Limb (tissue), 2 donors: Measurements from ENCODE around the gene ATRIP.
"Not testable (repeated sequence)": the region's sequence is repeated elsewhere in the genome, so short reads cannot be mapped to it uniquely, and the experiment has no call there.

Experiments
- DNase-seq, 2 donors: peaks; one replicate each; pipeline ENCODE4 v3.0.0-alpha.2; 2016; ENCODE audit errors: extremely low spot score in 2 of 2

ATRIP gene

DNA sequence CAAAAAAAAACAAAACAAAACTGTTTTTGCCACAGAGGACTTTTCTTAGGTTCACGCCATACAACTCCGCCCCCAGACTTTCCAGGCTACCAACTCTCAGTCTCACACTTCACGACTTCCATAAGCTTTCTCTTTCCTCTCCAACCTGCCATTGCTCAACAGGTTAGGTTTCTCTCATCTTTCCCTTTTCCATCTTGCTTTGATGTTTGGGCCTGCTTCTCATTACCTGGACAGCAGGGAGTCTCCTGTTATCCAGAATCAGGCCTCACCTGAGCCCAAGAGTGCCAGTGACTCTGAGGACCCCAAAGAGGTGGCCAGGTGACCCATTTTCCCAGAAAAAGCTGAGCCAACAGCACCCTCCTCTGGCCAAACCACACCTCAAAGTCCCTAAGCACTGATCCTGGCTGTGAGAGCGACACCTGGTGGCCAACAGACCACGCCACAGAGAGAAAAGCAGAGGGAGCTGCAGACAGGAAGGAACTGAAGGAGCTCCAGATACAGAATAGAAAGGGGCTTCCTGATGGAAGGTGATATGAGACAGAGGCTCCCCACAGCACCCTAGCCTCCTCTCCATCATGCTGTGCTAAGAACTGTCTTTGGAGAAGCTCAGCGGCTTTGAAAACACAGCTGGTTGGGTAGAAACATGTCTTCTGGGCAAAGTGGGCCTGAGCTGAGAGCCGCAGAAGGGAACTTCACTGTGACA, 10.6 kb upstream of the ATRIP start:
- peak; percentile 83 to 88 for DNase-seq

DNA sequence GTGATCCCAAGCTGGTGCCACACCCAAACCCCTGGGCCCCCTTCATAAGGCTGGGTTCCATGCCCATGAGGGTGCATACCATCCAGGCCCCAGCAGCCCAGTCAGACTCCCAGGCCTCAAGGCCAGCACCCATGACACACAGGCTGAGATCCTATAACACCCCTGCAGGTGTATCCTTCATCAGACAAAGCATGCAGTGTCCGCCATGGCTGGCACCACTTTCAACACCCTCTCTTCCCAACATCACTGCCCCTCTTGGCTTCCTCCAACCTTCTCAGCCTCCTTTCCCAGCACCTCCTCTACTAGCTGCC, 10.1 kb upstream of the ATRIP start:
- no peak for DNase-seq

GRCh38 chr3:48436855-48437254, 9.7 kb upstream of the ATRIP start:
- DNase-seq = no peak

DNA sequence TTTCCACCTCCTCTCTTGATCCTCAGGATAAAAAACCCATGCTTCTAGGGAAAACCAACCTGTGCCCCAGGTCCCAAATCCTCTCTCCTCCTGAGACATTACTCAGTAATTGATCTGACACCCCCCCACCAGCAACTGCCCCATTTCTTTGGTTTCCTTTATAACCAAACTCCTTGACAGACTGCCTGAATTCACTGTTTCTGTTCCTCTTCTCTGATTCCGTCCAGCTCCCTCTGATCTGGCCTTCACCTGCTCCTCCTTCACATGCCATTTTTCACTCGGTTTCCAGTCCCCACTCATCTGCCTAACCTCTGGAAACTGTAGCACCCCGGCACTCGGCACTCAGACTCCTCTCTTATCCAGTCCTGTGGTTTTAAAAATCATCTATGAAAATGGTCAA, 8.7 kb upstream of the ATRIP start:
- no peak for DNase-seq

DNA sequence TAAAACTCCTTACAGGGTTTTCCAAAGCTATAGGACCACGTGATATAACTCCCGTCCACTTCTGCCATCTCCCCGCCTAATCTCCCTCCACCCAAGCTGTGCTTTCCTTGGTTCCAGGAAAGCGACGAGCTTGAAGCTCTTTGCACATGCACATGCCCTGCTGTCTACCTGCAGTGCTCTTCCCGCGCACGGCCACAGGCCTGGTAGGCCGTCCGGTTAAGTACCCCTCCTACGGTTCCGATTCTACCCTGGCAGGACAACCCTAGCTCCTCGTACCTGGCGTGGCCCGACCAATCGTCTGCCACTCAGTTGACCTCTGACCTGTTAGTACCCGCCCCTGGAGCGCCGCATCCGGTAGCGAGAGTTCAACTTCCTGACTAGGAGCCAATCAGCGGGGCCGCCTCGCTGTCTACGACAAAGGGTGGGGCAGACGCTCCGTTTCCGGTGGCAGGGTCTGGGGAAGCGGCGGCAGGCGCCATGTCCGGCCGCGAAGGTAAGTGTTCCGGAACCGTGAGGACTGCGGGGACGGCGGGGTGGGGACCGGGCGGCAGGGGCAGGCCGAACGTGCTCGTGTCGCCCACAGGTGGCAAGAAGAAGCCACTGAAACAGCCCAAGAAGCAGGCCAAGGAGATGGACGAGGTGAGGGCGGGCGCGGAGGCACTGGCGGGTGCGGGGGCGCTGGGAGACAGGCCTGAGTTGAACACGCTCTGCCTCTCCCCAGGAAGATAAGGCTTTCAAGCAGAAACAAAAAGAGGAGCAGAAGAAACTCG, 6.5 kb upstream of the ATRIP start, which contains the start of the genes CCDC51 and TMA7:
TSS of gene CCDC51 (minus strand) at position 300 of the 770 bp plus-strand sequence. CDS start 4,991 bp downstream, outside the sequence.
TSS of gene TMA7 (plus strand) at position 438 of the 770 bp plus-strand sequence. CDS start at position 478, 40 bp downstream.
- peak; percentile 97 for DNase-seq

DNA sequence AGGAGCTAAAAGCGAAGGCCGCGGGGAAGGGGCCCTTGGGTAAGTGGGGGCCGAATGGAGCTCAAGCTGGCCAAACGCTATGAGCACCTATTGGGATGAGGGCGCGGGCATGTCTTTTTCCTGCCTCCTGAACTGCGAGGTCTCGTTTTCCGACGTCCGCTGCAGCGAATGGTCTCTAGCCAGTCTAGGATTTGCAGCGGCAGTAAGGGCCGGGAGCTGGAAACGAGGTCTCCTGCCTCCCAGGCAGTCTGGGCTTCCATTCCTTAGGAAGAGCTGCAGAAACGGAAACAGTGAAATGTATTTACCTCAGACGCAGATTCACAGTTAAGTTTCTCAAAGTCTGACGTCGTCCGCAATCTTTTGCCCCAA, 6.0 kb upstream of the ATRIP start:
- no peak for DNase-seq

GRCh38 chr3:48441940-48442339, 4.6 kb upstream of the ATRIP start:
- no peak for DNase-seq

GRCh38 chr3:48445277-48445882, 1.2 kb upstream of the ATRIP start:
- DNase-seq = no peak

- DNase-seq = no peak
These were observed 503 bp upstream of the ATRIP start for GRCh38 chr3:48446043-48446424.

DNA sequence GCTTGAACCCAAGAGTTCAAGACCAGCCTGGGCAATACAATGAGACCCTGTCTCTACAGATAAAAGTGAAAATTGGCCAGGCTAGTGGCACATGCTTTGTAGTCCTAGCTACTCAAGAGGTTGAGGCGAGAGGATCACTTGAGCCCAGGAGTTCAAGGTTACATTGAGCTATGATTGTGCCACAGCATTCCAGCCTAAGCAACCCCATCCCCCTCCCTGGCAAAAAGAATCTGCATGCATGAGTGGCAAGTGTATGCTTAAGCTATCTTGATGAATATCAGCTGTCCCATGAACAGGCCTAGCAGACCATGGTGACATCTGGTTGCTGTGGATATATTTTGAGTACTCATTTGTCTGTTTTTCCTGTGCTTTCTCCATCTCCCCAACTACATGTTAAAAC, 4.7 kb downstream of the ATRIP start:
- no peak for DNase-seq

DNA sequence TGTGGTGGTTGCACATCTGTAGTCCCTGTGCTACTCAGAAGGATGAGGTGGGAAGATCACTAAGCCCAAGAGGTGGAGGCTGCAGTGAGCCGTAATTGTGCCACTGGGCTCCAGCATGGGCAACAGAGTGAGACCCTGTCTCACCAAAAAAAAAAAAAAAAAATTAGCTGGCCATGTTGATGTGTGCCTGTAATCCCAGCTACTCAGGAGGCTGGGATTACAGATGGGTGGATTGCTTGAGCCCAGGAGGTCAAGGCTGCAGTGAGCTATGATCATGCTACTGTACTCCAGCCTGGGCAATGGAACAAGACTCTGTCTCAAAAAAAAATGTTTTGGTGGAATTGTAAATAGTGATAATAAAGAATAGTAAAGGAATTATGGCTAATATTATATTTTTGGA, 9.9 kb downstream of the ATRIP start:
- no peak for DNase-seq

DNA sequence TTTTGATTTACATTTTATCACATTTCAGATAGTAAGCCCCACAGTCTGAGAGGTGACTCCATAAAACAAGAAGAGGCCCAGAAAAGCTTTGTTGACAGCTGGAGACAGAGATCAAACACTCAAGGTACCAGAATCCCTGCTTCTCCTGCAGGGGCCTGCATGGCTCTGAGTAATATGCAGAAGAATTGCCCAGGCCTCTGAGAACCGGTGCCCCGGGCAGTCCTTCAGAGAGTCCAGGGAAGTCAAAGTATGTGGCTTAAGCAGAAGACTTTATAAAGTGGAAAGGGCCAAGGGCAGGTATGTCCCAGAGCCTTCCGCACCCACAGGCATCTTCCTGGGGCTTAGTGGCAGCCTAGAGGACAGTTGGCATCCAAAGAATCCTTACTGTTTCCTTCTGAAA, 12.8 kb downstream of the ATRIP start:
- DNase-seq = no peak

DNA sequence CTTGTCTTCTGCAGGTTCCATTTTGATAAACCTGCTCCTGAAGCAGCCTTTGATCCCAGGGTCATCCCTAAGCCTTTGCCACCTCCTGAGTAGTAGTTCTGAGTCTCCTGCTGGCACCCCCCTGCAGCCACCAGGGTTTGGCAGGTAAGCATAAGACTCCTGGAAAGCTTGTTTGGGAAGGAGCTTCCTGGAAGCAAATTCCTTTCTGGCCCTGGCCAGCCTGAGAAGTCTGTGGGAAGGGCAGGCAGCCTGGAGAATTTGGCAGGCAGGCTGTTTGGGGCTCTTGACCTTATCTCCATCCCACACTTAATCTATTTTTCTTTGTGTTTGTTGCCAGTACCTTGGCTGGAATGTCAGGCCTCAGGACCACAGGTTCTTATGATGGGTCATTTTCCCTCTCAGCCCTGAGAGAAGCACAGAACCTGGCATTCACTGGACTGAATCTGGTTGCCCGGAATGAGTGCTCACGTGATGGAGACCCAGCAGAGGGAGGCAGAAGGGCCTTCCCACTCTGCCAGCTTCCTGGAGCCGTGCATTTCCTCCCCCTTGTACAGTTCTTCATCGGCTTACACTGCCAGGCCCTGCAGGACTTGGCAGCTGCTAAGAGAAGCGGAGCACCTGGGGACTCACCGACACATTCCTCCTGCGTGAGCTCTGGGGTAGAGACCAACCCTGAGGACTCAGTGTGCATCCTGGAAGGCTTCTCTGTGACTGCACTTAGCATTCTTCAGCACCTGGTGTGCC, 13.4 kb downstream of the ATRIP start:
- DNase-seq = no peak

DNA sequence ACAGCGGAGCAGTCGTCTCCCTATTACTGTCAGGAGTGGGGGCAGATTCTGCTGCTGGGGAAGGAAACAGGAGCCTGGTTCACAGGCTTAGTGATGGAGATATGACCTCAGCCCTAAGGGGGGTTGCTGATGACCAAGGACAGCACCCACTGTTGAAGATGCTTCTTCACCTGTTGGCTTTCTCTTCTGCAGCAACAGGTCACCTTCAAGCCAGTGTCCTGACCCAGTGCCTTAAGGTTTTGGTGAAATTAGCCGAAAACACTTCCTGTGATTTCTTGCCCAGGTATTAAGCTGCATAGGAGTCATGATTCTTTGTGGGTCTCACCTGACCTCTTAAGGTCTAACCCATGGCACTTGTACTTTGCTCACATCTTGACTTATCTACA, 14.0 kb downstream of the ATRIP start:
- no peak for DNase-seq

DNA sequence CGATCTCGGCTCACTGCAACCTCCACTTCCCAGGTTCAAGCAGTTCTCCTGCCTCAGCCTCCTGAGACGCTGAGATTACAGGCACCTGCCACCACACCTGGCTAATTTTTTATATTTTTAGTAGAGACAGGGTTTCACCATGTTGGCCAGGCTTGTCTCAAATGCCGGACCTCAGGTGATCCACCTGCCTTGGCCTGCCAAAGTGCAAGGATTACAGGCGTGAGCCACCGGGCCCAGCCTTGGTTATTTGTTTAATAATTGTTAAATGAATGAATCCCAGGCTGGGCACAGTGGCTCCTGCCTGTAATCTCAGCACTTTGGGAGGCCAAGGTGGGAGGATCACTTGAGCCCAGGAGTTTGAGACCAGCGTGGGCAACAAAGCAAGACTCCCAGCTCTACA, 15.2 kb downstream of the ATRIP start:
- not testable (repeated sequence) for DNase-seq

DNA sequence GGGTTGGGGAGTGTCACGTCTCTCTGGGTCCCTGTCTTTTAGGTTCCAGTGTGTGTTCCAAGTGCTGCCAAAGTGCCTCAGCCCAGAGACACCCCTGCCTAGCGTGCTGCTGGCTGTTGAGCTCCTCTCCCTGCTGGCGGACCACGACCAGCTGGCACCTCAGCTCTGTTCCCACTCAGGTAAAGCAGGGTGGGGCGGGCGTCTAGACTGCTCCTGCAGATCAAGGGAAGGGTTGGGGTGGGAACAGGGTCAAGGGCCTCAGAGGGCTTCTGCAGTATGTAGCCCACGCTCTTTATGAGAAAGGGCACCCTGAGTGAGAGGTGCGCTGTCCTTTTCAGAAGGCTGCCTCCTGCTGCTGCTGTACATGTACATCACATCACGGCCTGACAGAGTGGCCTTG, 17.2 kb downstream of the ATRIP start:
- DNase-seq = no peak

DNA sequence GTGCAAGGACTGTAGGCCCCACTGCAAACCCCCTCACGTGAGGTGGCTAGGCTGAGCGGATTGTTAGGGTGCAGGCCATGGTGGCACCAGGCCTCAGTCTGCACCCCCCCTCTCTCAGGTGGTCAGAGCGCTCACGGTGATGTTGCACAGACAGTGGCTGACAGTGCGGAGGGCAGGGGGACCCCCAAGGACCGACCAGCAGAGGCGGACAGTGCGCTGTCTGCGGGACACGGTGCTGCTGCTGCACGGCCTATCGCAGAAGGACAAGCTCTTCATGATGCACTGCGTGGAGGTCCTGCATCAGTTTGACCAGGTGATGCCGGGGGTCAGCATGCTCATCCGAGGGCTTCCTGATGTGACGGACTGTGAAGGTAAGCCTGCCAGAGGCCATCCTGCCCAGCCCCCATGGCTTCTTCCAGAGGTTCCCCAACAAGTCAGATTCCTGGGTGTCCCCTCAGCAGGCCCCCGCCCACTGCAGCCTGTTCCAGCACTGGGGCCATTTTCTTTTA, 18.2 kb downstream of the ATRIP start:
- DNase-seq = no peak

- no peak for DNase-seq
These were observed 18.6 kb downstream of the ATRIP start for GRCh38 chr3:48465237-48465530.

GRCh38 chr3:48465531-48466378, 19.2 kb downstream of the ATRIP start:
- peak; percentile 89 to 97 for DNase-seq

GRCh38 chr3:48466386-48467109, 20.0 kb downstream of the ATRIP start:
- DNase-seq = no peak

- DNase-seq = no peak
These were observed 20.5 kb downstream of the ATRIP start for GRCh38 chr3:48467110-48467454.
